Karpas-422 (cell line): ENCODE measurements around the gene ADAMTS17. TPM values are rescaled to one million over a fixed set of nuclear protein-coding genes. Genes with fewer than 3 reads are reported as not detected.

Experiments
- DNase-seq: peaks from one replicate; pipeline ENCODE4 v3.0.0-alpha.2; 2015
- H2AFZ ChIP-seq: fragments of 200-600 bp; sonication (generic); 2 replicates; pipeline ENCODE4 v1.6.1; 2014; ENCODE audit warnings: antibody characterized with exemption, low read length, mixed read lengths
- H3K27ac ChIP-seq: fragments of 200-600 bp; sonication (generic); 2 replicates; pipeline ENCODE4 v1.5.1; 2014; ENCODE audit warnings: mild to moderate bottlenecking, low read length, moderate library complexity
- H3K27me3 ChIP-seq: fragments of 200-600 bp; sonication (generic); 2 replicates; pipeline ENCODE4 v1.6.1; 2014; ENCODE audit warnings: low read length, mixed read lengths
- H3K36me3 ChIP-seq: fragments of 200-600 bp; sonication (generic); 2 replicates; pipeline ENCODE4 v1.6.1; 2014; ENCODE audit warnings: low read length, mixed read lengths; ENCODE audit not compliant: insufficient read depth
- H3K4me1 ChIP-seq: fragments of 200-600 bp; sonication (generic); 2 replicates; pipeline ENCODE4 v1.6.1; 2014; ENCODE audit warnings: mild to moderate bottlenecking, low read length, mixed read lengths
- H3K4me2 ChIP-seq: fragments of 200-600 bp; sonication (generic); 2 replicates; pipeline ENCODE4 v1.6.1; 2014; ENCODE audit warnings: low read length, low read depth, mild to moderate bottlenecking; ENCODE audit not compliant: poor library complexity, severe bottlenecking
- H3K4me3 ChIP-seq: fragments of 200-600 bp; sonication (generic); 2 replicates; pipeline ENCODE4 v1.5.1; 2014; ENCODE audit warnings: mild to moderate bottlenecking, antibody characterized with exemption, low read length, mixed read lengths
- H3K79me2 ChIP-seq: fragments of 200-600 bp; sonication (generic); 2 replicates; pipeline ENCODE4 v1.6.1; 2014; ENCODE audit warnings: mild to moderate bottlenecking, low read length, mixed read lengths
- H3K9ac ChIP-seq: fragments of 200-600 bp; sonication (generic); 2 replicates; pipeline ENCODE4 v1.6.0; 2014; ENCODE audit warnings: low read length
- H3K9me2 ChIP-seq: fragments of 200-600 bp; sonication (generic), shearing (Covaris generic); replicated peaks from 2 replicates; pipeline ENCODE4 v1.6.0; 2014; ENCODE audit warnings: mild to moderate bottlenecking, low read length, moderate library complexity; ENCODE audit not compliant: insufficient read depth
- H3K9me3 ChIP-seq: fragments of 300-700, 200-600 bp; sonication (generic); 2 replicates; pipeline ENCODE4 v1.6.1; 2014; ENCODE audit warnings: low read length, mixed read lengths
- H4K20me1 ChIP-seq: fragments of 200-600 bp; sonication (generic); 2 replicates; pipeline ENCODE4 v1.6.1; 2014; ENCODE audit warnings: mild to moderate bottlenecking, antibody characterized with exemption, low read length, low read depth; ENCODE audit not compliant: insufficient read depth
- total RNA-seq: library from RNA; depleted of rRNA; stranded (reverse); fragments of >200 nt; shearing (Covaris generic); gene quantifications from 2 replicates; pipeline ENCODE4 v1.2.3, GENCODE V29; 2014; ENCODE audit warnings: low replicate concordance

The ADAMTS17 gene
- total RNA-seq, 1 experiment from 2014 or later: not detected

- H3K79me2 ChIP-seq: no peaks in the 10 kb centered on the region
- DNase-seq: no peak
- H3K27me3 ChIP-seq: no peaks in the 10 kb centered on the region
- no peaks in the 10 kb centered on the region for H4K20me1 ChIP-seq
- H3K4me1 ChIP-seq: no peaks in the 10 kb centered on the region
- no peak overlapping the region for H3K4me3 ChIP-seq
- H3K27ac ChIP-seq: no peak overlapping the region
- H2AFZ ChIP-seq: no peak overlapping the region
- H3K9me3 ChIP-seq: no peaks in the 10 kb centered on the region
- H3K36me3 ChIP-seq: no peaks in the 10 kb centered on the region
- H3K9me2 ChIP-seq: no peaks in the 10 kb centered on the region
- H3K9ac ChIP-seq: no peak overlapping the region
- no peak overlapping the region for H3K4me2 ChIP-seq
These were observed 193.9 kb downstream of the ADAMTS17 start for GRCh38 chr15:100147828-100148227.

- H2AFZ ChIP-seq: no peak overlapping the region
- no peak for DNase-seq
- H3K4me1 ChIP-seq: no peaks in the 10 kb centered on the region
- no peaks in the 10 kb centered on the region for H3K79me2 ChIP-seq
- H3K36me3 ChIP-seq: no peaks in the 10 kb centered on the region
- no peak overlapping the region for H3K27ac ChIP-seq
- H3K4me2 ChIP-seq: no peak overlapping the region
- H3K27me3 ChIP-seq: no peaks in the 10 kb centered on the region
- no peaks in the 10 kb centered on the region for H3K9me3 ChIP-seq
- no peaks in the 10 kb centered on the region for H4K20me1 ChIP-seq
- no peak overlapping the region for H3K9ac ChIP-seq
- H3K4me3 ChIP-seq: no peak overlapping the region
- no peaks in the 10 kb centered on the region for H3K9me2 ChIP-seq
These were observed 198.4 kb downstream of the ADAMTS17 start for GRCh38 chr15:100143378-100143777.

GRCh38 chr15:100141311-100142001, 200.3 kb downstream of the ADAMTS17 start:
- Histone ChIP-seq H3K9ac (no peak overlapping the region), H3K27me3 (no peaks in the 10 kb centered on the region), H3K4me3 (no peak overlapping the region), H3K9me3 (no peaks in the 10 kb centered on the region), H3K9me2 (no peaks in the 10 kb centered on the region), H4K20me1 (no peaks in the 10 kb centered on the region), H2AFZ (no peak overlapping the region), H3K27ac (no peak overlapping the region), H3K4me1 (no peaks in the 10 kb centered on the region), H3K79me2 (no peaks in the 10 kb centered on the region), H3K4me2 (no peak overlapping the region), H3K36me3 (no peaks in the 10 kb centered on the region)
- no peak for DNase-seq

GRCh38 chr15:100140527-100141308, 201.1 kb downstream of the ADAMTS17 start:
- no peak overlapping the region for H3K4me2 ChIP-seq
- H3K4me3 ChIP-seq: no peak overlapping the region
- DNase-seq: no peak
- no peaks in the 10 kb centered on the region for H4K20me1 ChIP-seq
- H3K27ac ChIP-seq: no peak overlapping the region
- H3K36me3 ChIP-seq: no peaks in the 10 kb centered on the region
- no peak overlapping the region for H3K9ac ChIP-seq
- H3K9me3 ChIP-seq: no peaks in the 10 kb centered on the region
- no peaks in the 10 kb centered on the region for H3K27me3 ChIP-seq
- no peaks in the 10 kb centered on the region for H3K4me1 ChIP-seq
- no peaks in the 10 kb centered on the region for H3K9me2 ChIP-seq
- H3K79me2 ChIP-seq: no peaks in the 10 kb centered on the region
- no peak overlapping the region for H2AFZ ChIP-seq

GRCh38 chr15:100134586-100134985, 207.2 kb downstream of the ADAMTS17 start:
- DNase-seq: no peak
- Histone ChIP-seq H3K79me2 (no peaks in the 10 kb centered on the region), H3K9me2 (no peaks in the 10 kb centered on the region), H2AFZ (no peak overlapping the region), H4K20me1 (no peaks in the 10 kb centered on the region), H3K9me3 (no peaks in the 10 kb centered on the region), H3K4me1 (no peaks in the 10 kb centered on the region), H3K36me3 (no peaks in the 10 kb centered on the region), H3K4me2 (no peak overlapping the region), H3K27me3 (no peaks in the 10 kb centered on the region), H3K27ac (no peak overlapping the region), H3K9ac (no peak overlapping the region), H3K4me3 (no peak overlapping the region)

GRCh38 chr15:100134089-100134583, 207.6 kb downstream of the ADAMTS17 start:
- no peaks in the 10 kb centered on the region for H3K27me3 ChIP-seq
- no peak overlapping the region for H3K27ac ChIP-seq
- H2AFZ ChIP-seq: no peak overlapping the region
- H3K9me3 ChIP-seq: no peaks in the 10 kb centered on the region
- H4K20me1 ChIP-seq: no peaks in the 10 kb centered on the region
- H3K9me2 ChIP-seq: no peaks in the 10 kb centered on the region
- H3K9ac ChIP-seq: no peak overlapping the region
- no peaks in the 10 kb centered on the region for H3K36me3 ChIP-seq
- no peak for DNase-seq
- H3K4me2 ChIP-seq: no peak overlapping the region
- no peak overlapping the region for H3K4me3 ChIP-seq
- no peaks in the 10 kb centered on the region for H3K79me2 ChIP-seq
- H3K4me1 ChIP-seq: no peaks in the 10 kb centered on the region

- Histone ChIP-seq H3K9ac (no peak overlapping the region), H3K27me3 (no peaks in the 10 kb centered on the region), H3K27ac (no peak overlapping the region), H3K4me3 (no peak overlapping the region), H3K4me1 (no peaks in the 10 kb centered on the region), H3K36me3 (no peaks in the 10 kb centered on the region), H2AFZ (no peak overlapping the region), H4K20me1 (no peaks in the 10 kb centered on the region), H3K9me3 (no peaks in the 10 kb centered on the region), H3K9me2 (no peaks in the 10 kb centered on the region), H3K4me2 (no peak overlapping the region), H3K79me2 (no peaks in the 10 kb centered on the region)
- DNase-seq: peak; percentile 43
These were observed 208.8 kb downstream of the ADAMTS17 start for GRCh38 chr15:100133001-100133400.

GRCh38 chr15:100132309-100132708, 209.5 kb downstream of the ADAMTS17 start:
- no peak for DNase-seq

More at GRCh38 chr15:100132309-100132708, 209.5 kb downstream of the ADAMTS17 start:
- H3K36me3 ChIP-seq: no peaks in the 10 kb centered on the region
- no peak overlapping the region for H2AFZ ChIP-seq
- H3K27ac ChIP-seq: no peak overlapping the region
- H3K4me1 ChIP-seq: no peaks in the 10 kb centered on the region
- H3K4me3 ChIP-seq: no peak overlapping the region
- H3K9me2 ChIP-seq: no peaks in the 10 kb centered on the region
- no peaks in the 10 kb centered on the region for H3K79me2 ChIP-seq
- no peak overlapping the region for H3K4me2 ChIP-seq
- no peaks in the 10 kb centered on the region for H3K27me3 ChIP-seq
- H4K20me1 ChIP-seq: no peaks in the 10 kb centered on the region
- no peaks in the 10 kb centered on the region for H3K9me3 ChIP-seq
- no peak overlapping the region for H3K9ac ChIP-seq
